DMS153 treated with DMSO at 0.1 percent for 48 hours (cell line): ENCODE data around the gene RNU1-2.
"Not testable (repeated sequence)": the region's sequence is repeated elsewhere in the genome, so short reads cannot be mapped to it uniquely, and the experiment has no call there.

ENCODE experiments used
- DNase-seq: peaks from one replicate; lab custom pipeline; 2025; ENCODE audit not compliant: unreplicated experiment; lab: John Stamatoyannopoulos, UW

The RNU1-2 gene

GRCh38 chr1:16895598-16896315 is at the start of gene RNU1-2:
Gene RNU1-2 (plus strand): TSS chr1:16895980.
- peak; percentile 87 for DNase-seq

DNA sequence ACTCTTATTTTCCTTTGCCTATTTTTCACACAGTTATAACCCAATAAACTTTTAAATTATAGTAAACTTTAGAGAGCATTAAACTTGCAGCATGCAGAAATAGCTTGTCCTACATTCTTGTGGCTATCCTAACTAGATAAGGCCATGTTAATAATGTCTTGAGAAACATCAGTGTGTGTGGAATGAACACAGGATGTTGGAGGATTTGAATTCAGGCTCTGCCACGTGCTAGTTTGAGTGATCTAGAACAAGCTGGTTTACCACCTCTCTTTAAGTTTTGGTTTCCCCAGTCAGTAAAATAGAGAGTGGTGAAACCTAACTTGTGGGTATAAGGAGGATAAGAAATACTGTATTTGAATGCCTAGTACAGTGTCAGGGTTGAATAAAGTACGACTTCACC is 39.6 kb upstream of the RNU1-2 start:
- not testable (repeated sequence) for DNase-seq

DNA sequence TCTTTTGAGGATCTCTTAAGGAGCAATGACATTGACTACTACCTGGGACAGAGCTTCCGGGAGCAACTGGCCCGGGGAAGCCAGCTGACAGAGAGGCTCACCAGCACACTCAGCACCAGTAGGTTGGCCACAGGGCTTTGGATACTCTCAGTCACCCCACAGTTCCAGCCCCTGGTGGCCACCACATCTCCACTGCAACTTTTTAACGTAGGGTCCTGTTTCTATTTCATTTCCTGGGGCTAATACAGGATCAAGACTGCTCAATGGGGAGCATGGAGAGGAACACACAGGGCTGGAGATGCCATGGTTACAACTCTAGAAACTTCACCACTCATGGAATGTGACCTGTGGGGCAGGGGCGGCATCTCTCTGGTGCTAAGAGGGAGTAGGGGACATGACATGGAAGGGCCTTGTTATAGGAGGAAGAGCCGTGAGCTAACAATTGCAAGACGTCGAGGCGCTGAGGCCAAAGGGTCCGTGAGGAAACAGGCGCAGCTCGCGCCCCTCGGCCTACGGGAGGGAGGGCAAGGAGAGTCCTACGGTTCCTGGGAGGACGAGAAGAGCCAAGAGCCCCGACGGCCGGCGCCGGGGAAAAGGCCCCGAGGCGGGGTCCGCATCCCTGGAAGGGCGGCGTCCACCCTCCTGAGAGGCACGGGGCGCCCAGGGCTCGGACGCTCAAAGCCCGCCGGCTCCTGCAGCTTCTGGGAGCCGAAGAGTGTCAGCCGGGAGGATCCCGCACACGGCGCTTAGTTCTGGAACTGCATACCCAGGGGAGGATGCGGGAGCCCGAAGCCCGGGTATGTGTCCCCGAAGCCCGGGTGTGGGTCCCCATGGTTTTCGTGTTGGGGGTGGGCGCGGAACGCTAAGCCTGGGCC is 36.4 kb upstream of the RNU1-2 start:
- not testable (repeated sequence) for DNase-seq

- DNase-seq, result not testable (repeated sequence)
These were observed 35.7 kb upstream of the RNU1-2 start for GRCh38 chr1:16860048-16860447.

DNA sequence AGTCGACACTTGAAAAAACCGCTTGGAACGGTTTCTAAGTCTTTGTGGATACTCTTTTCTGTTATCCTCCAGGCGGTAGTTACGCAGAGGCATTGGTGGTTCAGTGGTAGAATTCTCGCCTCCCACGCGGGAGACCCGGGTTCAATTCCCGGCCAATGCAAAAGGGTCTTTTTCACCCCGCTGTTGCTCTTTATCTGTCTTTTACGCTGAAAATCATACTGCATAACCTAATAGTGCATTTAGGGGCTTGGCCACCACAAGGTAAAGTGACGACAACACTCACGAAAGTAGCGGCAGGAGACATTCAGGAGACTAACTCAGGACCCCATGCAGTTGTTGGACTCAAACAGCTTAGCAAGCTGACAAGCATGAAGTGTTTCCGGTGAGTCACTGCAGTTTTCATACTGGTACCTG is 33.9 kb upstream of the RNU1-2 start:
- DNase-seq, result not testable (repeated sequence)

DNA sequence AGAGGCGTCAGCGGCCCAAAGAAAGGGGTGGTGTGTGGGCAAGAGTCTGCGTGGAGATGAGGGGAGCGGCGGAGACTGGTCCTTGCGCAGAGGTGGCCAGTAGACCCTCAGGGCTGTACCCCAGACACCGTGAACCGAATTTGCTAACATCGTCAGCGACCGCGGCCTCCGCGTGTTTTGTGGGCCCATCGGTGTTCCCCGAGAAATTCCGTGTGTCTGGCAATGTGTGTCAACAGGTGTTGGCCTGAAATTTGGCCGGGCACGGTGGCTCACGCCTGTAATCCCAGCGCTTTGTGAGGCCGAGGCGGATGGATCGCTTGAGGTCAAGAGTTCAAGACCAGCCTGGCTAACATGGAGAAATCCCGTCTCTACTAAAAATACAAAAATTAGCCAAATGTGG is 33.4 kb upstream of the RNU1-2 start:
- DNase-seq, result not testable (repeated sequence)

DNA sequence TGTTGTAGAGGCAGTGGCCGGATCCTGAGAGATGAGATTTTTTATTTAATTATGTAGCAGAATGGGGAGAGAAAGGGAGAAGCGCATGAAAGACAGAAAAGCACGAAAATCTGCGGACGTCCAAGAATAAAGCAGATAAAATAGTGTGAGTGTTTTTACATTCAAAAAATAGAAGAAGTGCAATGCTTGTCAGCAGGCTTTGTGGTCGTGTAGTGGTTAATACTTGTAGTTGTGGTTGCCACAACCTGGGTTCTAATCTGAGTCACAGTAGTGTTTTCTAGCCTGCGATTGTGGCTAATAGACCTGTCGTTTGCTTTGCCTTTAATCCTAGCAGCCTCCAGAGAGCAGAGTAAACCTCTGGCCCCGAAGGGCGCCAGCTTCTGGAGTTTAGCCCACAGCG is 32.8 kb upstream of the RNU1-2 start:
- not testable (repeated sequence) for DNase-seq

GRCh38 chr1:16866926-16867707 is 28.7 kb upstream of the RNU1-2 start:
- DNase-seq, result not testable (repeated sequence)

DNA sequence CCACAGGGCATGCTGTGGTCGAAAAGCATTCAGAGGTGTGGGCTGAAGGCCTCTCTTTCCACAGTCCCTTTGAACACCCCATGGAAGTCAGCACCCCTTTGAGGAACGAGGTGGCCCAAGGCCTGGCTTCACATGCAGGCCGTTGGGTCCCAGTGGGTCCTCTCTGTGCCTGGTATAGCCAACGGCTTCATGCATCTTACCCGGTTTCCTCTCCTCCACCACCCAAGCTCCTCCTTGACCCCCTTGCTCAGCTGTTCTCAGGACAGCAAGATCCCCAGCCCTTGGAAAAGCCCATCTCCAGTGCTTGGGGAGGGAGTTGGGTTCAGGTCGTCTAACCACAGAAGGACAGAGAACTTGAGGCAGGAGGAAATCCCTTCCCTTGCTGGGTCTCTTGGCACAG is 27.0 kb upstream of the RNU1-2 start:
- DNase-seq, result not testable (repeated sequence)

GRCh38 chr1:16869996-16870395 is 25.8 kb upstream of the RNU1-2 start:
- DNase-seq, result not testable (repeated sequence)

GRCh38 chr1:16871171-16871570 is 24.6 kb upstream of the RNU1-2 start:
- not testable (repeated sequence) for DNase-seq

DNA sequence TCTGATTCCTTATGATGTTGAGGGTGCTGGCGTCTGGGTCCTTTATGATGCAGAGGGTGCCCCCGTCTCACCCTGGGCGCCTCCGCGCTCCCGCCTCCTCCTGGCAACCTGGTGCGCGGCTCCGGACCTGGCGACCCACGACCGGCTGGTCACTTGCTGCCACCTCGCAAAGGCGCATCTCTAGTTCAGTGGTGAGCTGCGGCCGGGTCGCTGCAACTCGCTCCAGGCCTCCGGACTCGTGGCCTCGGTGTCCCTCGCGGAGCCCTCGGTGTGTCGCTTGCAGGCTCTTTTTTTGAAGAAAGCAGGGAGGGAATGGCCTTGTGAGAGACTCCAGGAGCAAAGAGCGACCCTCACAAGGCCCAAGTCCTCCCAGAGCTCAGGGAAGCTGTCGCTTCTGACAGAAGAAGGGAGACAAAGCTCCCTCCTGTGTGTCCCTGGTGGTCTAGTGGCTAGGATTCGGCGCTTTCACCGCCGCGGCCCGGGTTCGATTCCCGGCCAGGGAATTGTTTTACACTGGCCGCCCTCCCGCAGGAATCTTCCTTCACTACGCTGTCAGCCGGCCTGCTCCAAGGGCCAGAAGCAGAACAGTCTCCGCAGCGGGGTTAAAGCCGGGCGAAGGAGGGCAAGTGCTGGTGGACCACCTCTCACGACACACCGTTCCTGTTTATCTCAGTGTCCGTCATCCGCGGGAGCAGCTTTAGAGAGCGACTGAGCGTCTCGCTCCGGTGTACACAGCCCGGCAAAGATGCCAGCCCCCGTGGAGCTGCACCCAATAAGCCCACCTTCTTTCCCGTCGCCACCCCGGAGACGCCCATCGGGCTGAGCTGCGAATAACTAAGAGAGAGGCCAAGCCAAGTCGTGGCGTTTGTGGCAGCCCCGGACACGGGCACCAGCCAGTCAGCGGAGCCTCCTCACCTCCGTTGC is 23.4 kb upstream of the RNU1-2 start:
- peak; percentile 45 for DNase-seq

- peak; percentile 71 for DNase-seq
These were observed 22.5 kb upstream of the RNU1-2 start for GRCh38 chr1:16873076-16873879.

- DNase-seq, result not testable (repeated sequence)
These were observed 20.6 kb upstream of the RNU1-2 start for GRCh38 chr1:16874968-16875765.

GRCh38 chr1:16881742-16882141 is 14.0 kb upstream of the RNU1-2 start:
- DNase-seq, result not testable (repeated sequence)

- DNase-seq, result no peak
These were observed 12.8 kb upstream of the RNU1-2 start for GRCh38 chr1:16882986-16883385.

DNA sequence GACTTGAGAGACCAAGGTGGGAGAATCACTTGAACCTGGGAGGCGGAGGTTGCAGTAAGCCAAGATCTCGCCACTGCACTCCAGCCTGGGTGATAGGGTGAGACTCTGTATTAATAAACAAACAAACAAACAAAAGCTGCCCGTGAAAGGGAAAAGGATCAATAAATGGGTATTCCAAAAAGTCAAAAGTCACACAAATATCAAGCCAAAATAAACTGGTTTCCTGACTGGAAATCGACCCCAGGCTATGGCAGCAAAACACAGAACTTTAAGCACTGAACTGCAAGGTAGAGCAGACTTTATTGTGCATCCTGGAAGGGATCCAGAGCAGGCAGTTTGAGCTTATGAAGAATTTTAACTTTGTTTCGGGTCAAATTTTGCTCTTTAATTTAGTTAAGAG is 11.3 kb upstream of the RNU1-2 start:
- not testable (repeated sequence) for DNase-seq

DNA sequence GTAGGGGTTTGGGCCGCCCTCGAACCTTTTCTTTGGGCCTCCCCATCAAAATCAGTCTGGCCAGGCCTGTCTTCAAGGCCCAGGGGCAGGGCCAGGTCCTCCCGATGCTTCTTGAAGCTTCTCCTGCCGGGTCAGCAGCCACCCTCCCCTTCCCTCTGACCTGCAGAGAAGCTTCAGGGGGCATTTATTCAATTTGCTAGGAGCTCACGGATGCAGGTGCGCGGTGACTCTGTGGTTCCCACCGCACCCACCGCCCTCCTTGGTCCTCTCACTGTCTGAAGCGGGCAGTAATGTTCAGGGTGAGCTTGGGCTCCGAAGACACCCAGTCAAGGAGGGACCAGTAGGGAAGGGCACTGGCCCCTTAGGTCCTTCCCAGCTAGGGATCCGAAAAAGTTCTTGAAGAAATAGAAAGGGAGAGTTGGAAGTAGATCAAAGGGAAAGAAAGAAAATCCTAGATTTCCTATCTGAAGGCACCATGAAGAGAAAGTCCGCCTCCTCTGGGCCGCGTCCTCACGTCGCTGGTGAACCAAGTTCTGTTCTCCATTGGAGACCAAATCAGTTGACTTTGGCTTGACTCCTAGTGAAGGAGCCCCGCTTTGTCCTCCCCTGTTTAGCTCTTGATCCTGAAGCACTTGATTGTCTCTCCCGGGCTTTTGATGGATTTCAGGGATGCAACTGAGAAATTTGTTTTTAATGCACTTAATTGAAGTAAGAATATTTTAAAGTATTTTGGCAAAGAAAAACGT is 8.7 kb upstream of the RNU1-2 start:
- no peak for DNase-seq
